PC-9 (cell line): ENCODE results near the gene MANF. TPM values are rescaled to one million over a fixed set of nuclear protein-coding genes. Genes with fewer than 3 reads are reported as not detected.
"Not testable (repeated sequence)": the region's sequence is repeated elsewhere in the genome, so short reads cannot be mapped to it uniquely, and the experiment has no call there.

Experiments
- BruUV-seq: library from RNA; stranded (reverse); fragments of 400-500 nt; replicated peaks from 2 replicates; lab custom pipeline; 2021; lab: Mats Ljungman, UMichigan
- CTCF ChIA-PET: fragments of 300-600 bp; sonication (Branson Sonifier 250); formaldehyde crosslinking; loops from one replicate; lab custom pipeline; 2022; ENCODE audit warnings: antibody characterized with exemption; lab: Charles Lee
- POLR2A ChIA-PET: fragments of 300-600 bp; sonication (Branson Sonifier 250); formaldehyde crosslinking; loops from one replicate; lab custom pipeline; 2022; ENCODE audit warnings: antibody characterized with exemption; ENCODE audit not compliant: unreplicated experiment; lab: Charles Lee
- DNase-seq, 2 experiments: peaks; one replicate each; pipeline versions ENCODE4 v3.0.0 to v3.0.0-alpha.2; 2015 to 2022; ENCODE audit warnings: mixed read lengths in 1 of 2
- H2AFZ ChIP-seq: fragments of 200-600 bp; sonication (generic); 2 replicates; pipeline ENCODE4 v1.8.1; 2017; ENCODE audit warnings: antibody characterized with exemption
- H3F3A ChIP-seq: fragments of 200-600 bp; sonication (generic); 2 replicates; pipeline ENCODE4 v1.8.1; 2017; ENCODE audit warnings: antibody characterized with exemption, mild to moderate bottlenecking, low read depth; ENCODE audit not compliant: insufficient read depth
- H3K27ac ChIP-seq: fragments of 200-600 bp; sonication (generic); 2 replicates; pipeline ENCODE4 v1.6.1; 2016; ENCODE audit warnings: mixed run types
- H3K27me3 ChIP-seq: fragments of 200-600 bp; sonication (generic); 2 replicates; pipeline ENCODE4 v1.6.1; 2016; ENCODE audit warnings: low read depth, mixed run types; ENCODE audit not compliant: insufficient read depth
- H3K36me3 ChIP-seq: fragments of 200-600 bp; sonication (generic); 2 replicates; pipeline ENCODE4 v1.6.1; 2016; ENCODE audit warnings: low read depth, mixed run types
- H3K4me1 ChIP-seq: fragments of 200-600 bp; sonication (generic); replicated peaks from 2 replicates; pipeline ENCODE4 v1.6.1; 2016; ENCODE audit warnings: mixed run types; ENCODE audit not compliant: insufficient read depth
- H3K4me2 ChIP-seq: fragments of 200-600 bp; sonication (generic); 2 replicates; pipeline ENCODE4 v1.6.1; 2017; ENCODE audit warnings: mixed run types
- H3K4me3 ChIP-seq: fragments of 200-600 bp; sonication (generic); 2 replicates; pipeline ENCODE4 v1.6.1; 2016; ENCODE audit warnings: mixed run types
- H3K79me2 ChIP-seq: fragments of 200-600 bp; sonication (generic); 2 replicates; pipeline ENCODE4 v1.6.1; 2017; ENCODE audit warnings: low read depth, mixed run types
- H3K9me2 ChIP-seq: fragments of 200-600 bp; sonication (generic); 2 replicates; pipeline ENCODE4 v1.8.1; 2017; ENCODE audit warnings: mild to moderate bottlenecking; ENCODE audit not compliant: insufficient read depth
- H3K9me3 ChIP-seq: fragments of 200-600 bp; sonication (generic); 2 replicates; pipeline ENCODE4 v1.8.1; 2016; ENCODE audit warnings: low read depth; ENCODE audit not compliant: insufficient read depth
- H4K20me1 ChIP-seq: fragments of 200-600 bp; sonication (generic); 2 replicates; pipeline ENCODE4 v1.8.1; 2017; ENCODE audit not compliant: insufficient read depth
- CTCF ChIP-seq: fragments of 200-600 bp; sonication (generic); conservative IDR thresholded peaks from 2 replicates; pipeline ENCODE4 v1.6.1; 2017; ENCODE audit warnings: mixed run types, antibody characterized with exemption, mild to moderate bottlenecking, moderate library complexity
- EZH2 ChIP-seq: fragments of 200-600 bp; sonication (generic); IDR thresholded peaks from 2 replicates; pipeline ENCODE4 v1.8.0; 2017; ENCODE audit warnings: antibody characterized with exemption, low read depth
- intact Hi-C: fragments of 100-400 bp; cut with micrococcal nuclease; formaldehyde crosslinking; loops from one replicate; pipeline ENCODE4 v1.10.0; 2022; ENCODE audit not compliant: unreplicated experiment
- total RNA-seq: library from RNA; stranded (reverse); gene quantifications from 2 replicates; pipeline ENCODE4 v1.2.3, GENCODE V29; 2021

The MANF gene
- total RNA-seq, 1 experiment from 2014 or later, result 79.1 TPM

GRCh38 chr3:51360806-51361205, 24.3 kb upstream of the MANF start:
- ChIA-PET POLR2A (no interaction called here), CTCF (no interaction called here)
- Histone ChIP-seq H3F3A (peaks cover 11% of the 10 kb centered on the region; the same call in 1 of the 2 replicates), H3K9me2 (no peaks in the 10 kb centered on the region), H3K4me2 (no peak overlapping the region), H4K20me1 (no peaks in the 10 kb centered on the region), H3K27ac (no peak overlapping the region), H3K4me3 (no peak overlapping the region), H3K27me3 (no peaks in the 10 kb centered on the region), H3K9me3 (no peaks in the 10 kb centered on the region), H3K79me2 (no peaks in the 10 kb centered on the region), H3K36me3 (peaks cover 6% of the 10 kb centered on the region; the same call in 1 of the 2 replicates), H2AFZ (no peak overlapping the region), H3K4me1 (peaks cover 13% of the 10 kb centered on the region)
- TF ChIP-seq EZH2, result no peak
- no peak for TF ChIP-seq CTCF
- intact Hi-C loops, result no loop called here
- no TSS peak for BruUV-seq
- DNase-seq, result no peak

GRCh38 chr3:51361746-51362145, 23.3 kb upstream of the MANF start:
- Histone ChIP-seq H3K4me3 (no peak overlapping the region), H3K27ac (no peak overlapping the region), H3K36me3 (peaks cover 6% of the 10 kb centered on the region; the same call in 1 of the 2 replicates), H3K4me1 (peaks cover 4% of the 10 kb centered on the region), H3K9me2 (no peaks in the 10 kb centered on the region), H3K4me2 (no peak overlapping the region), H2AFZ (no peak overlapping the region), H3K79me2 (no peaks in the 10 kb centered on the region), H3K27me3 (no peaks in the 10 kb centered on the region), H3K9me3 (no peaks in the 10 kb centered on the region), H3F3A (peaks cover 2% of the 10 kb centered on the region; the same call in 1 of the 2 replicates), H4K20me1 (no peaks in the 10 kb centered on the region)
- TF ChIP-seq EZH2 (no peak), CTCF (no peak)
- BruUV-seq, result no TSS peak
- intact Hi-C loops, result no loop called here
- ChIA-PET POLR2A (no interaction called here), CTCF (no interaction called here)
- no peak for DNase-seq

GRCh38 chr3:51362476-51362875, 22.6 kb upstream of the MANF start:
- H2AFZ ChIP-seq, result no peak overlapping the region
- no peak for DNase-seq
- intact Hi-C loops, result no loop called here
- no peak for TF ChIP-seq CTCF
- no peak for TF ChIP-seq EZH2
- no peaks in the 10 kb centered on the region for H3K79me2 ChIP-seq
- CTCF ChIA-PET, result no interaction called here
- H3K27ac ChIP-seq, result no peak overlapping the region
- H3K9me2 ChIP-seq, result no peaks in the 10 kb centered on the region
- peaks cover 5% of the 10 kb centered on the region; the same call in 1 of the 2 replicates for H3K36me3 ChIP-seq
- no peak overlapping the region for H3K4me2 ChIP-seq
- POLR2A ChIA-PET, result interaction anchor here (0.7 kb wide), 1 partner anchor 734 kb away, joined by 8 read pairs; no protein-coding TSS in a partner anchor
- no TSS peak for BruUV-seq
- H3K27me3 ChIP-seq, result no peaks in the 10 kb centered on the region
- no peaks in the 10 kb centered on the region for H3K4me1 ChIP-seq
- no peaks in the 10 kb centered on the region for H3F3A ChIP-seq
- no peak overlapping the region for H3K4me3 ChIP-seq
- H3K9me3 ChIP-seq, result no peaks in the 10 kb centered on the region
- H4K20me1 ChIP-seq, result no peaks in the 10 kb centered on the region

- H2AFZ ChIP-seq, H4K20me1 ChIP-seq, H3K79me2 ChIP-seq, H3K9me2 ChIP-seq, H3K9me3 ChIP-seq, CTCF ChIA-PET, H3F3A ChIP-seq, H3K27ac ChIP-seq, H3K36me3 ChIP-seq, H3K4me3 ChIP-seq, H3K4me2 ChIP-seq, H3K4me1 ChIP-seq, DNase-seq, POLR2A ChIA-PET, H3K27me3 ChIP-seq, intact Hi-C loops, BruUV-seq: not testable (repeated sequence)
Observed at GRCh38 chr3:51368276-51368675, 16.8 kb upstream of the MANF start.
